GM18520 (cell line): ENCODE measurements around the gene NCAPG.
"Not testable (repeated sequence)": the region's sequence is repeated elsewhere in the genome, so short reads cannot be mapped to it uniquely, and the experiment has no call there.

Experiments
- ATAC-seq: cut with Tn5 transposase; IDR thresholded peaks from one replicate; pipeline ENCODE4 v1.9.1; 2021; ENCODE audit not compliant: unreplicated experiment

The NCAPG gene

DNA sequence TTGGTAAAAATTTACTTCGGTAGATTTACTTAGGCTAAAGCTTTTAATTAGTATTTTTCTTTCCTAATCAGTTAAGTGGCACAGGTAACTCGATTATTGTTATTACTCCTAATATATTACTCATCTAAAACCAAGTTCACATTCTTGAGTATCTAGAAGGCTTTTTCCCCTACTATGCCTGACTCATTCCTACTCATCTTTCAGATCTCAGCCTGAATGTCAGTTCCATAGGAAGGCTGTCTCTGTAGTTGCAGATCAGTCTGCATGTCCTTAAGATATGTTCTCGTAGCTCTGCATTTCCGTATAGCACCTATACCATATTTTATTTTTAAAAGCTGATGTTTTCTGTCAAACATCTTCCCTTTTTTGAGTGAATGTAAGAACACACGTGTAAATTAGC, 23.5 kb upstream of the NCAPG start:
- ATAC-seq: no peak

DNA sequence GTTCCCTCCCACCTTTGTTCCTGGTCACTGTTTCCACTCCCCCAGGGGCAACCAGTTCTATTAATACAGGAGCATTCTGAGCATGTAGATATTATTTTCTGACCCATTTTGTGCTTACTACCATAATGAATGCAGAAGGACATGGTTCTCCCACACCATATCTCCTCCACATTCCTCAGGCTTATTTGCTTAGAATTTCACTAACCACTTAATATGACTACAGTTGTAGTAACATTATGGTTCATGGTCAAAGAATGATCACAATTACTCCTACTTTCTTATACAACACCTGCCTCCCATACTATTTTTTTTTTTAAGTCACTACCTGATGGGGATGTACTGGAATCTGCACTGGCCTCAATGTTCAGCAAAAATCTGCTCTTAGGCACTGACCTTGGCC, 21.8 kb upstream of the NCAPG start:
- no peak for ATAC-seq

DNA sequence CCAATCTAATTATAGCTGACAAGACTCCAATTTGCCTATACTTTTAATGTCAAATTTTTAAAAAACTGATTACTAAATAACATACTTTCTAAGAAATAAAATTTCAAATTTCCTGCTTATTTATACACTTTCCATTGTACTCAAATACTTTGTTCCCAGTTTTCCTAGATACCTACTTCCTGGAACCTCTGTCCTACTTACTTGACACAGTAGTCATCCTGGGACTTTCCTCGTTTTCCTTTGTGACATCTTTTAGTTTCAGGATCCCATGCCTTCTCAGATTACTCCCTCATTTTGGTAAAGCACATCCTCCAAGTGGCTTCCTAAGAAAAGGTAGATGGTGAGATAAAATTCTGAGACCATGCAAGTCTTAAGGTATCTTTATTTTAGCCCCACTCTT, 16.0 kb upstream of the NCAPG start:
- ATAC-seq: no peak

DNA sequence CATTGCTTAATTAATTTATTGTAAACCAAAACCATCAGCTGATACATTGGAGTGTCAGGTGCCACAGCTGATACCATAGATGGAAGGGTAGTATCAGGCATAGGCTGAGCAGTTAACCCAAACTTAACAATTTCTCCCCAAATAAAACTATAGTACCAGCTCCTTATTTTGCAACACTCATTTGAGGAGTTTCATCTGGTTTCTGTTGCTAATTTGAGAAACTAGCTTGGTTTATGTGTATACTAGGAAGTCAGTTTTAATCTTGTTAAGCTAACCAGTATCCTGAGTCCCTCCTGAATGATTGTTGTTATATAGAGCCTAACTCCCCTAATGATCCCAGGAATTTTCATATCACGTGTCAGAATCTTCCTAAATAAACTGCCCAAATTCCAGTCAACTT, 13.0 kb upstream of the NCAPG start:
- ATAC-seq: no peak

DNA sequence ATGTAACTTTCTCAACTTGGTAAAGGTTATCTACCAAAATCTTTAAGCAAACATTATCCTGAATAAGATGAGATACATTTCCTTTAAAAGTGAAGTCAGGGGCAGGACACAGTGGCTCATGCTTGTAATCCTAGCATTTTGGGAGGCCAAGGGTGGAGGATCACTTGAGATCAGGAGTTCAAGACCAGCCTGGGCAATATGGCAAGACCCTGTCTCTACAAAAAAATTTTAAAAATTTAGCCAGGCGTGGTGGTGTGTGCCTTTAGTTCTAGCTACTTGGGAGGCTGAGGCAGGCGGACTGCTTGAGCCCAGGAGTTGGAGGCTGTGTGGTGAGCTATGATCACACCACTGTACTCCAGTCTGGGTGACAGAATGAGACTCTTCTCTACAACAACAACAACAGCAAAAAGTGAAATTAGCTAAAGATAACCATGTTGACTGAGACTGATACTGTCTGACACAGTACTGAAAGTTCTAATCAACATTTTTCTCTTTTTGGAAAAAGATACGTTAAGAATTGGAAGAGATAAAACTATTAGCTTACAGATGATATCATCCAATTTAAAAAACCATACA, 5.1 kb upstream of the NCAPG start:
- no peak for ATAC-seq

DNA sequence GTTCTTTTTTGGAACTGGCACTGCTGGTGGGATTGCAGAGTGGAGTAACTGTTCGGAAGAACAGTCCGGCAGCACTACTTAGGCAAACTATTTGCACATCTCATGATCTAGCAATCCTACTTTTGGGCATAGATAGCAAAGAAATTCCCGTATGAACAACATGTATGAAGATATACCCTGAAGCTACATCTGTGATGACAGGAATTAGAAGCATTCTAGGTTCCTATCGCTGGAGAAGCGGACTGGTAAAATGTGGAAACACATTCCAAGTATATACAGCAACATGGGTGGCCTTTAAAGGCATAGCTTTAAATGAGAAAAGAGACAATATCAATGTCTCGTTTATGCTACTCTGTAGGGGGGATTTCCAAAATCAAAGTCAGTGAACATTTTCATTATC, 3.3 kb upstream of the NCAPG start:
- ATAC-seq: no peak

DNA sequence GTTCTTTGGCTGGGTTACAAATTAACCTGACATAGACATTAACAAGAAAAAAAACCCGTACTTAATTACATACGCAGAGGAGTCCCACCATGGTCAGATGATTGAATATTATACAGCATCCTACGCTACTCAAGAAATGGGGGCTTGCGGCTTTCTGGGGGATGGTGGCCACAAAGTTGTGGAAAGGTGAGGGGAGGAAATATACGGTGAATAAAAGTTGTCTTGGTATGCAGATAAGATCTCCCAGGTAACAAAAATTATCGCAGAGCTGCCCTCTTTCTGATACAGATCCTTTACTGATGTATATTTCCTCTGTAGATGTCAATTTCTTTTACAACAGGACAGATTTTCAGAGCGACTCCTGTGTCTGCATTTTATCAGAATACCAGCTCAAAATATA, 1.1 kb upstream of the NCAPG start:
- ATAC-seq: no peak

DNA sequence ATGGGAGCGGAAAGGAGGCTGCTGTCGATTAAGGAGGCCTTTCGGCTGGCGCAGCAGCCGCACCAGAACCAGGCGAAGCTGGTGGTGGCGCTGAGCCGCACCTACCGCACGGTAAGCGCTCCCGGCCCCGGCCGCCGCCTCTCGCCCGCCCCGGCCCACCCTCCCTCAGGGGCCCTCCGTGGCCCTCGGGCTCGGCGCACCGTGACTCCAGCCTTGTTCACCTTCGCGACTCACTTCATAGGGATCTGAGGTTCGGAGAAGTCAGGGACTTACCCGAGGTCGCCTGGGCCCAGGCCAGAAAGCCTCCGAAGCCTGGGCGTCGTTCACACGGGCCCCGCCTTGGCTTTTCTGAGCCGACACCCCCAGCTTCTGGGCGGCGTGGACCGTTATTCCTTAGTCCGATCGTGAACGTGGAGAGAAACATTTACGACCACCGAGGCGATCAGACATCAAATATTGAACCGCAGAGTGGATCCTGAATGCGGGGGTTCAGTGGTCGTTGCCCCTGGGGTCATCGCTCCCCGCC, 362 bp downstream of the NCAPG start:
- peak; percentile 5 for ATAC-seq

DNA sequence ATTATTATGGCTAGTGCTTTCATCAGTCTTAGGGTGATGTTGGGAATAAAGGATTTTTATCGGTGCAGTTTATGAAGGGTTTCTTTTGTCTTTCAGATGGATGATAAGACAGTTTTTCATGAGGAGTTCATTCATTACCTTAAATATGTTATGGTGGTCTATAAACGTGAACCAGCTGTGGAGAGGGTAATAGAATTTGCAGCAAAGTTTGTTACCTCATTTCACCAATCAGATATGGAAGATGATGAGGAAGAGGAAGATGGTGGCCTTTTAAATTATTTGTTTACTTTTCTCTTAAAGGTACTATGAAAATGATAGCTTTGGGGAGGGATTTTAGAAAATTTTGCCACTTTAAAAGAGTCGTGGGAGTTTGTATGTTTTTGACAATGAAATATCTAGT, 1.3 kb downstream of the NCAPG start:
- no peak for ATAC-seq

DNA sequence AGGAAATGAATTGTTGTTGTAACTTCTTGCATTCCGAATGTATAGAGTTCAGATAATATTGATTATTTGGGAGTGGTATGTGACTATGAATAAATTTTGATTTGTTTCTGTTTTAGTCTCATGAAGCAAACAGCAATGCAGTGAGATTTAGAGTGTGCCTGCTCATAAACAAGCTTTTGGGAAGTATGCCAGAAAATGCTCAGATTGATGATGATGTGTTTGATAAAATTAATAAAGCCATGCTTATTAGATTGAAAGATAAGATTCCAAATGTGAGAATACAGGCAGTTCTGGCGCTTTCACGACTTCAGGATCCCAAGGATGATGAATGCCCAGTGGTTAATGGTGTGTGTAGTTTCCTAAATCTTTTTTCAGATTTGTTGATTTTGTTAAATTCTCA, 2.0 kb downstream of the NCAPG start:
- no peak for ATAC-seq

DNA sequence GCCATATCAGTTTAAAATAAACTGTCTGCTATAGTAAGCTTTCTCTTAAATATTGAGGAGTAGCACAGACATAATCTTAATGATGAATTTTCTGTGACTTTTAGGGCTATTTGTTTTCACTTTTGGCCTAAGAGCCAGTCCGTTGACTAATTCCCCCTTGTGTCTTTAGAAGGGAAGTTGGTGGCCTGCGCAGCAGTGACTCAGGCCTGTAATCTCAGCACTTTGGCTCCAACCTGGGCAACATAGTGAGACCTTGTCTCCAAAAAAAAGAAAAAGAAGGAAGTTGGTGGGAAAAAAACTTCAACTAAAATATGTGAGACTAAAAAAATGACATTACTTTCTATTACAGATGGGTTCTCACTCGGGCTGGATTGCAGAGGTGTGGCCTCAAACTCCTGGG, 3.4 kb downstream of the NCAPG start:
- ATAC-seq: no peak

DNA sequence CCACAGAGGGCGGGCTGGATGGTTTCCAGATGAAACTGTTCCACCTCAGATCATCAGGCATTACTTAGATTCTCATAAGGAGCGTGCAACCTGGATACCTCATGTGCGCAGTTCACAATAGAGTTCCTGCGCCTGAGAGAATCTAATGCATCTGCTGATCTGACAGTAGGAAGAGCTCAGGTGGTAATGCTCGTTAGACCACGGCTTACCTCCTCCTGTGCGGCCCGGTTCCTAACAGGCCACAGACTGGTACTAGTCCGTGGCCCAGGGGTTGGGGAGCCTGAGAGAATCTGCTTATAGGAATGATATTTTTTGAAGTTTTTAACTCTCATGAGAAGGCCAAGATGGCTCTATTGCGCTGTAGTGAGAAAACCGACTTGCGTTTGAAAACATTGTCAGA, 5.4 kb downstream of the NCAPG start:
- no peak for ATAC-seq

DNA sequence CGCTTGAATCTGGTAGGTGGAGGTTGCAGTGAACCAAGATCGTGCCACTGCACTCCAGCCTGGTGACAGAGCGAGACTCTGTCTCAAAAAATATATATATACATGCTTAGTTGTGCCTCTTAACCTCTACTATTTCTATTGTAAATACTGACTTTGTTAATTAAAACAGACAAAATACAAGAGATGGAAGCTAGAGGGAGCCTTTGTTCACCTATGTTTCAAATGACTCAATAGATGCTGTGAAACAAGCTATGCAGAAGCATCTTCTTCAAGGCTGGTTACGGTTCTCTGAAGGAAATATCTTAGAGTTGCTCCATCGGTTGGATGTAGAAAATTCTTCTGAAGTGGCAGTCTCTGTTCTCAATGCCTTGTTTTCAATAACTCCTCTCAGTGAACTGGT, 6.2 kb downstream of the NCAPG start:
- ATAC-seq: peak; percentile 81

DNA sequence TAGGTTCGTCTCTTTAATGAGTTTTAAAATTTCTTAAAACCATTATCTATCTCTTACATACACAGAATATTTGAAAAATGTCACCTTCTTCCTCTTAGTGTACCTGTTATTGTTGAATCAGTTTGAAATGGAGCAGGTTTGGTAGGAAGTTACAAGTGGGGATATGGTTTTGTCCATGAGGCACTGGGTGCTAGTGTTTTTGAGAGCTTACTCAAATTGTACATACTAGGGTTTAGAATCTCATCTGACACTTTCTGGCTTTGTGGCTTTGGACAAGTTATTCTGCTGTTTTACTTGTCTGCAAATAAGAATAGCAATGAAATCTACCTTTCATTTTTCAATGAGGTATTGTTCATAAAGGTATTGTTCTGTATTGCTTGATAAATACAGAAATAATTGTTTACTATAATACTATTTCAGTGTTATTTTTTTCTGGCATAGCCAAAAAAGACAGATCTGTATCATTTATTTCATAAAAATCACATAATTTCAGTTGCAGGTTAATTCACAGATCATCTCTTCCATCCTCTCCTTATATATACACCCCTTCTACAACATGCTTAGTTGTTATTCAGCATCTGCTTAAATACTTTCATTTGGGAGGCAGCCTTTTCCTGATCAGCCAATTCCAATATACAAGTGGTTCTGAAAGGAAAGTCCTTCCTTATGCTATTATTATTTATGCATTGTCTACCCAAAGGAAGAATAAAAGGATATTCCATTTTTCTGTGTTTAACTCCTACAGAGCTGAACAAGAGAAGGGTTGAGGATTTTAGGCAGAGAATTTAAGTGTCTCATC, 13.3 kb downstream of the NCAPG start:
- no peak for ATAC-seq

DNA sequence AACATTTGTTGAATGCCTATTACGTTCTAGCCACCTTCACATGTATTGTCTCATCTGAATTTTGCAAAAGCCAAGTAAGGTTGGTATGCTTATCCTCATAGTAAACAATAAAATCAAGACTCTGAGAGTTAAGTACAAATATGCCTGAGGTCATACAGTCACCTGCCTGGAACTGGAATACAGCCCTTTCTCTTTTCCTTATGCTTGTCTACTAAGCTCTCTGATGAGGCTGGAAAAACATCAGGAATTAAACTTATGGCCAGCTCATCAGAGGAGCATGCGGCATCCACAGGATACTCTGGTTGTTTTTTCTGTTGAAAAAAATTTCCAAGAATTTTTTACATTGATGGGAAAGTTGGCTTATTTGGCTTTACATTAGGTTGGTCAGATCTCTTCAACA, 35.5 kb downstream of the NCAPG start:
- ATAC-seq: no peak

DNA sequence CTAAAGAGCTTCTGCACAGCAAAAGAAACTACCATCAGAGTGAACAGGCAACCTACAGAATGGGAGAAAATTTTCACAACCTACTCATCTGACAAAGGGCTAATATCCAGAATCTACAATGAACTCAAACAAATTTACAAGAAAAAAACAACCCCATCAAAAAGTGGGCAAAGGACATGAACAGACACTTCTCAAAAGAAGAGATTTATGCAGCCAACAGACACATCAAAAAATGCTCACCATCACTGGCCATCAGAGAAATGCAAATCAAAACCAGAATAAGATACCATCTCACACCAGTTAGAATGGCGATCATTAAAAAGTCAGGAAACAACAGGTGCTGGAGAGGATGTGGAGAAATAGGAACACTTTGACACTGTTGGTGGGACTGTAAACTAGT, 39.5 kb downstream of the NCAPG start:
- not testable (repeated sequence) for ATAC-seq

DNA sequence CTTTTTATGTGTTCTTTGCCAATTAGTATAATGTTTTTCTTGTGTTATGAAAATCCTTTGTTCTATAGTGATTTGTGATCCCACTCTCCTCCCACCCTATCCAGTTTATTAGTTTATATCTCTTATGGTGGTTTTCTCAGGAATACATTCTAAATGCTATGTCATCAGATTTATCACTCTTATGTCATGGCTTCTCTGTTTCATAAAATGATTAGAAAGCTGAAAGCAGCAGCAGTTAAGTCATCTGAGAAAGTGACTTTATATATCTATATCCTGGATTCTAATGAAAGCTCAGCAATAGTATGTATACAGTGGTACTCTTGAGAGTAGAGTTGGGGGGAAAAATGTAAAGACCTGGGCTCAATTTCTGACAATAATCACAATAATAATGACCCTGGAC, 41.2 kb downstream of the NCAPG start:
- no peak for ATAC-seq

DNA sequence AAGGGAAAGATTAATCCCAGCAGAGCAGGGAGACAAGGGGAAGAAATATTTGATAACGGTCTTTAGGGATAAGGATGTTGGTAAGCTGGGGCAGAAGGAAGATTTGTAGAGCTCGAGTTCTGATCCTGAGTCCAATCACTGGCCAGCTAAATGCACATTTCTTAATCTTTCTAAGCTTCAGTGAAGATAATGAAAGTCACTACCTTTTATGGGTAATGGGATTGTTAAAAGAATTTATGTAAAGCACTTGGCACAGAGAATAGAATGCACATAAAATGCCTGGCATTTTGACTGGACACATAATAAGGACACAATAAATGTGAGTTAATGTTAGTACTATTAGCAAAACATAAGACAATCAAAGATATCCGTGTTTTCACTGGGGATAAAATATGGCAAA, 43.3 kb downstream of the NCAPG start:
- ATAC-seq: no peak

DNA sequence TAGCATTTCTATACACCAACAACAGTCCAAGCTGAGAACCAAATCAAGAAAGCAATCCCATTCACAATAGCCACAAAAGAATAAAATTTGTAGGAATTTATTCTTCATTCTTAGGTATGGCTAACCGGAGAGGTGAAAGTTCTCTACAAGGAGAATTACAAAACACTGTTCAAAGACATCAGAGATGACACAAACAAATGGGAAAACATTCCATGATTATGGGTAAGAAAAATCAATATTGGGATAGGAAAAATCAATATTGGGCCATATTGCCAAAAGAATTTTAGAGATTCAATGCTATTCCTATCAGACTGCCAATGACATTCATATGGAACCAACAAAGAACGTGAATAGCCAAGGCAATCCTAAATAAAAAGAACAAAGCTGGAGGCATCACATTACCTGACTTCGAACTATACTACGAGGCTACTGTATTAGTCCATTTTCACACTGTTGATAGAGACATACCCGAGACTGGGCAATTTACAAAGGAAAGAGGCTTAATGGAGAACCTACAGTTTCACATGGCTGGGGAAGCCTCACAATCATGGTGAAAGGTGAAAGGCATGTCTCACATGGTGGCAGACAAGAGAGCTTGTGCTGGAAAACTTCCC, 49.1 kb downstream of the NCAPG start:
- no peak for ATAC-seq

DNA sequence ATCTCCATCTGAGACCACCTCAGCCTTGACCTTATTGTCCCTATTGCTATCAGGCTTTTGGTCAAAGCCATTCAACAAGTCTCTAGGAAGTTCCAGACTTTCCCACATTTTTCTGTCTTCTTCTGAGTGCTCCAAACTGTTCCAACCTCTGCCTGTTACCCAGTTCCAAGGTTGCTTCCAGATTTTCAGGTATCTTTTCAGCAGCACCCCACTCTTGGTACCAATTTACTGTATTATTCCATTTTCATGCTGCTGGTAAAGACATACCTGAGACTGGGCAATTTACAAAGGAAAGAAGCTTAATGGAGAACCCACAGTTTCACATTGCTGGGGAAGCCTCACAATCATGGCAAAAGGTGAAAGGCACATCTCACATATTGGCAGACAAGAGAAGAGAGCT, 51.1 kb downstream of the NCAPG start:
- not testable (repeated sequence) for ATAC-seq

DNA sequence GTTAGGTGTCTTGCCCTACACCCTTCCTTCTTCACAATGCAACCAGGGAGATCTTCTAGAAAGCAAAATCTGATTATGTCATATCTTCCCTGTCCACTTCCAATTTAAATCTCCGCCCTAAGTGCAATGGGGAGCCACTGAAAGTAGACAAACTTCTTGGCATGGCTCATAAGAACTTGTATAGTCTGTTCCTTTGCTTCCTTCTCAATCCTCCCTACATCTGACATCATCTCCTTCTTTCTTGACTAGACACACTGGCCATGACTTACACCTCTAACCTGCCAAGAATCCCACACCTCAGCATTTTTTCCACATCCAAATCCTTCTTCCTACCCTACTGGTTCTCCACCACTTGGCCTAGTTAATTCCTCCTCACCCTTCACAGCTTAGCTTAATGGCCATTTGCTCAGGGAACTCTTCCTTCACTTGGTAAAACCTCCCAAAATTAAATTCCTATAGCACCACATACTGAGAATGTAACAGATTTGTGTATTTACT, 55.1 kb downstream of the NCAPG start:
- no peak for ATAC-seq

DNA sequence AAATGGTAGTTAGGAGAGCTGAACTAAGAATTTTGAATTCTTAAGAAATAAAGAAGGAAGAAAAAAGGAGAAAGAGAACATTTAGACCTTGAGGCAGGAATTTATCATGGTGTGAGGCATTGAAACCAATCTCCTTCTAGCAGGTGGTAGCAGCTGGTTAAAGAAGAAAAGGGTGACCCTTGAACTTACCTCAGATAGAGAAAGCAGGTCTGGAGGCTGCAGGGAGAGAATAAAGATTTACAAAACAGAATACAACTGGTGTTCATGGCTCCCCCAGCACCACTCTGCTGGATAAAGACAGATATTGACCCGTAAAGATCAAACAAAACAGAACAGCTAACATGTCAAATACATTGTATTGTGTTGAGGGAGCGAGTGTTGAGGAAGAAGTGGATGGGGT, 56.0 kb downstream of the NCAPG start:
- ATAC-seq: no peak
